Hippocampal formation (tissue), 2 donors: ENCODE results near the gene SKI.
A peak's percentile ranks its signal among the peaks of the same experiment; 100 is the strongest.

Experiments
- DNase-seq, 2 donors: peaks; one replicate each; lab custom pipeline; 2025; lab: John Stamatoyannopoulos, UW

Gene SKI

GRCh38 chr1:2274929-2275475 lies 46.9 kb downstream of the SKI start:
- no peak for DNase-seq

- DNase-seq: no peak
Observed at GRCh38 chr1:2275796-2276536, 47.8 kb downstream of the SKI start.

GRCh38 chr1:2276803-2277580 lies 48.9 kb downstream of the SKI start:
- DNase-seq: no peak

- DNase-seq: no peak
Observed at GRCh38 chr1:2277741-2278488, 49.8 kb downstream of the SKI start.

- no peak for DNase-seq
Observed at GRCh38 chr1:2278591-2279209, 50.6 kb downstream of the SKI start.

- no peak for DNase-seq
Observed at GRCh38 chr1:2279210-2279639, 51.1 kb downstream of the SKI start.

- no peak for DNase-seq
Observed at GRCh38 chr1:2279817-2280216, 51.7 kb downstream of the SKI start.

- DNase-seq: no peak
Observed at GRCh38 chr1:2282556-2283270, 54.6 kb downstream of the SKI start.

- DNase-seq: no peak
Observed at GRCh38 chr1:2283371-2283990, 55.4 kb downstream of the SKI start.

GRCh38 chr1:2283991-2284895 lies 56.1 kb downstream of the SKI start:
- no peak for DNase-seq

GRCh38 chr1:2284932-2285331 lies 56.8 kb downstream of the SKI start:
- DNase-seq: no peak

- no peak for DNase-seq
Observed at GRCh38 chr1:2286923-2287322, 58.8 kb downstream of the SKI start.

- no peak for DNase-seq
Observed at GRCh38 chr1:2287649-2288048, 59.5 kb downstream of the SKI start.

- no peak for DNase-seq
Observed at GRCh38 chr1:2288311-2288710, 60.2 kb downstream of the SKI start.

GRCh38 chr1:2288816-2289536 lies 60.9 kb downstream of the SKI start:
- no peak for DNase-seq

- no peak for DNase-seq
Observed at GRCh38 chr1:2289607-2290006, 61.5 kb downstream of the SKI start.

GRCh38 chr1:2290171-2290578 lies 62.1 kb downstream of the SKI start:
- DNase-seq: no peak

- peak; percentile 49 to 62 for DNase-seq
Observed at GRCh38 chr1:2290595-2291510, 62.7 kb downstream of the SKI start.
